ENCODE results near the gene POTEJ.
"Not testable (repeated sequence)": the region's sequence is repeated elsewhere in the genome, so short reads cannot be mapped to it uniquely, and the experiment has no call there.

POTEJ gene

GRCh38 chr2:130649285-130649684 lies 38.0 kb downstream of the POTEJ start:
- H3K9me3 Mint-ChIP-seq; H3K4me3 Mint-ChIP-seq; DNase-seq; H3K27ac Mint-ChIP-seq; H3K4me1 Mint-ChIP-seq; H3K27me3 Mint-ChIP-seq (ENCODE audit: low read depth, poor library complexity); H3K36me3 Mint-ChIP-seq (ENCODE audit: low read depth): not testable (repeated sequence)

GRCh38 chr2:130664506-130664905 lies 53.3 kb downstream of the POTEJ start:
- H3K4me1 Mint-ChIP-seq; DNase-seq; H3K27me3 Mint-ChIP-seq (ENCODE audit: low read depth, poor library complexity); H3K4me3 Mint-ChIP-seq; H3K36me3 Mint-ChIP-seq (ENCODE audit: low read depth); H3K9me3 Mint-ChIP-seq; H3K27ac Mint-ChIP-seq: not testable (repeated sequence)

- DNase-seq; H3K36me3 Mint-ChIP-seq (ENCODE audit: low read depth); H3K4me3 Mint-ChIP-seq; H3K27me3 Mint-ChIP-seq (ENCODE audit: low read depth, poor library complexity); H3K27ac Mint-ChIP-seq; H3K9me3 Mint-ChIP-seq; H3K4me1 Mint-ChIP-seq: not testable (repeated sequence)
Measured at GRCh38 chr2:130665596-130665995, 54.4 kb downstream of the POTEJ start.

GRCh38 chr2:130667516-130667915 lies 56.3 kb downstream of the POTEJ start:
- not testable (repeated sequence) for H3K27me3 Mint-ChIP-seq (ENCODE audit: low read depth, poor library complexity); H3K4me1 Mint-ChIP-seq; DNase-seq; H3K4me3 Mint-ChIP-seq; H3K27ac Mint-ChIP-seq; H3K9me3 Mint-ChIP-seq; H3K36me3 Mint-ChIP-seq (ENCODE audit: low read depth)

GRCh38 chr2:130670026-130670745 lies 58.9 kb downstream of the POTEJ start:
- H3K9me3 Mint-ChIP-seq; H3K27ac Mint-ChIP-seq; DNase-seq; H3K36me3 Mint-ChIP-seq (ENCODE audit: low read depth); H3K4me1 Mint-ChIP-seq; H3K4me3 Mint-ChIP-seq; H3K27me3 Mint-ChIP-seq (ENCODE audit: low read depth, poor library complexity): not testable (repeated sequence)

GRCh38 chr2:130692041-130692770 lies 81.0 kb downstream of the POTEJ start:
- H3K36me3 Mint-ChIP-seq (ENCODE audit: low read depth); DNase-seq; H3K4me3 Mint-ChIP-seq; H3K4me1 Mint-ChIP-seq; H3K27ac Mint-ChIP-seq; H3K9me3 Mint-ChIP-seq: not testable (repeated sequence)
- H3K27me3 Mint-ChIP-seq (ENCODE audit: low read depth, poor library complexity), result peaks cover 18% of the 10 kb centered on the region

- DNase-seq, result peak; percentile 78
- peaks cover 14% of the 10 kb centered on the region for H3K27me3 Mint-ChIP-seq (ENCODE audit: low read depth, poor library complexity)
- H3K4me3 Mint-ChIP-seq, result peak overlapping the region; percentile 62
- H3K27ac Mint-ChIP-seq; H3K4me1 Mint-ChIP-seq; H3K36me3 Mint-ChIP-seq (ENCODE audit: low read depth); H3K9me3 Mint-ChIP-seq: not testable (repeated sequence)
- peak; percentile 22 for TF ChIP-seq CTCF (IDR thresholded peaks at IDR 0.05)
Measured at GRCh38 chr2:130693474-130693873, 82.2 kb downstream of the POTEJ start.

GRCh38 chr2:130703250-130703649 lies 92.0 kb downstream of the POTEJ start:
- H3K4me1 Mint-ChIP-seq, result not testable (repeated sequence)

More at GRCh38 chr2:130703250-130703649, 92.0 kb downstream of the POTEJ start:
- H3K27me3 Mint-ChIP-seq (ENCODE audit: low read depth, poor library complexity); H3K4me3 Mint-ChIP-seq; H3K9me3 Mint-ChIP-seq; H3K36me3 Mint-ChIP-seq (ENCODE audit: low read depth); DNase-seq; H3K27ac Mint-ChIP-seq: not testable (repeated sequence)
